SIG-M5 (cell line): ENCODE data around the gene ZNF385B.

ENCODE experiments used
- DNase-seq: peaks from one replicate; lab custom pipeline; 2025; lab: John Stamatoyannopoulos, UW

The ZNF385B gene

GRCh38 chr2:179554639-179555386, 306.6 kb downstream of the ZNF385B start:
- no peak for DNase-seq

- DNase-seq = no peak
Observed at GRCh38 chr2:179553382-179553781, 308.0 kb downstream of the ZNF385B start.

DNA sequence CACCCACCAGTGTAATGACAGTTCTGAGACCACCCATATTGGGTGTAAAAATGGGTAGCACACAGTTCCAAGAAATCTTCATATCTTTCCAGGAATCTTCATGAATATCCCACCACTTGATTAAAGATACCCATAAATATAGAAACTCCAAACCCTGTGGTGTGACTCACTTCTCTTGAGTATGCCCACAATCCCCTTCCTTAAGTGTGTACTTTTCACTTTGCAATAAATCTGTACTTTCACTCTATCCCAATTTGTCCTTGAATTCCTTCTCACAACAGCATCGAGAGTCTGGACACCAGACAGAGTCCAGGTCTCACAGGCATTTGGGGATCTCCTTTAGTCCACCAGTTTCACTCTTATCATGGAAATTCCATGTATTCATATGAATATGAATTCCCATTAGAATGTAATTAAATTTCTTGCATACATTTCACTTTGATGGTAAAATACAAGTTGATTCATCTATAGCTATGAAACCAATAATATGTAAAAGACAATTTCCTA, 309.8 kb downstream of the ZNF385B start:
- no peak for DNase-seq

GRCh38 chr2:179550849-179551248, 310.6 kb downstream of the ZNF385B start:
- no peak for DNase-seq

GRCh38 chr2:179550214-179550613, 311.2 kb downstream of the ZNF385B start:
- DNase-seq = no peak

DNA sequence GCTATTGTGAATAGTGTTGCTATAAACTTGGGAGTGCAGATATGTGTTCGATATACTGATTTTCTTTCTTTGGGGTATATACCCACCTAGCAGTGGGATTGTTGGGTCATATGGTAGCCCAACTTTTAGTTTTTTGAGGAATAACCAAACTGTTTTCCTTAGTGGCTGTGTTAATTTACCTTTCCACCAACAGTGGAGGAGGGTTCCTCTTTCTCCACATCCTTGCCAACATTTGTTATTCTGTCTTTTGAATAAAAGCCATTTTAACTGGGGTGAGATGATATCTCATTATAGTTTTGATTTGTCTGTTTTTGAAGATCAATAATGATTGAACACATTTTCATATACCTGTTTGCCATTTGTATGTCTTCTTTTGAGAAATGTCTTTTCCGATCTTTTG, 314.8 kb downstream of the ZNF385B start:
- no peak for DNase-seq

DNA sequence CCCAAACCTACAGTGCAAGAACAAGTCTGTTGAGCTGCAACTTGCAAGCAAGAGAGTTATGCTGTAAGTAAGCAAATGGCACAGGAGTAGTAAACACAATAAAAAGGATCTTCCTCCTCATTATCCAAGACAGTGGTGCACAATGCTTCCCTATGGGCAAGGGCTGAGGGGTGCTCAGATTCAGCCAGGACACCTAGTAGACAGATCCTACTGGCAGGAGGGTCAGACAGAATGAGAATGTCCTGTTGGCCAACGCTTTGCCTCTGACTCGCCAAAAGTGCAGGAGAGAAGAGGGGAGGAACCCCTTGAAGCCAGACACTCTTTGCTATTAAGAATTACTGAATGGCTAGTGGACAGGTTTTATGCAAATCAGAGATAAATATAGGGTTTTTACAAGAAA, 316.4 kb downstream of the ZNF385B start:
- DNase-seq = no peak

DNA sequence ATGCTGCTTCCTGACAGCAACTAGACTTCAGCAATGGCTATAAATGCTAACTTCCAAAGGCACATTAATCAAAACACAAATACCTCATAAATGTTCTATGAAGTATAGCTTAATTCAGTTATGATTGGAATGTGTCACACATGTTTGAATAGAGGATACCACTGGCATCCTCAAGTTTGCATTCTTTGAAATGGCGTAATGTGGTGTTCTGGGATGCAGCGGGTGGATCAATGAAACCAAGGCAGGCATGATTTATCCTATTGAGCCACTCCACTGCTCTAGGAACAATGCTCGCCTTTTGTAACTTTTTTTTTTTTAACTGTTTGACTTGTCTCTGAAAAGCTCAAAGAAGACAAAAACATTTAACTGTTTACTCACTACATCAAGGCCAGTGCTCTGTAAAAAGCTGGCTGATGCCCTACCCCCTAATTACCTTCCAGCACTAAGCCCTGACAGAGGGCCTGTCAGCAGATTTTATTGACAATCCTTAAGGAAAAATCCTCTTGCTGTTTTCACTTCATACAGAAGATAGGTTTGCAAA, 318.0 kb downstream of the ZNF385B start:
- no peak for DNase-seq

GRCh38 chr2:179541586-179541985, 319.8 kb downstream of the ZNF385B start:
- DNase-seq = no peak

DNA sequence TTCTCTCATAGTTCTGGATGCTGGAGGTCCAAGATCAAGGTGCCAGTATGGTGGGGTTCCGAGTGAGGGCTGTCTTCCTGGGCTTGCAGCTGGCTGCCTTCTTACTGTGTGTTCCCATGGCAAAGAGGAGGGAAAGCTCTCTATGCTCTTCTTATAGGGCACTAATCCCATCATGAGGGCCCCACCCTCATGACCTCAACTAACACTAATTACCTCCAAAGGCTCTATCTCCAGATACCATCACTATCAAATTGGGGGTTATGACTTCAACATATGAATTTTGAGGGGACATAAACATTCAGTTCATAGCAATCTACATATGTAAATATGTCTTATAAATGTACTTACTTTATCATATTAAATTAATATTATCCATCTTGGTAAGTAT, 322.3 kb downstream of the ZNF385B start:
- no peak for DNase-seq

DNA sequence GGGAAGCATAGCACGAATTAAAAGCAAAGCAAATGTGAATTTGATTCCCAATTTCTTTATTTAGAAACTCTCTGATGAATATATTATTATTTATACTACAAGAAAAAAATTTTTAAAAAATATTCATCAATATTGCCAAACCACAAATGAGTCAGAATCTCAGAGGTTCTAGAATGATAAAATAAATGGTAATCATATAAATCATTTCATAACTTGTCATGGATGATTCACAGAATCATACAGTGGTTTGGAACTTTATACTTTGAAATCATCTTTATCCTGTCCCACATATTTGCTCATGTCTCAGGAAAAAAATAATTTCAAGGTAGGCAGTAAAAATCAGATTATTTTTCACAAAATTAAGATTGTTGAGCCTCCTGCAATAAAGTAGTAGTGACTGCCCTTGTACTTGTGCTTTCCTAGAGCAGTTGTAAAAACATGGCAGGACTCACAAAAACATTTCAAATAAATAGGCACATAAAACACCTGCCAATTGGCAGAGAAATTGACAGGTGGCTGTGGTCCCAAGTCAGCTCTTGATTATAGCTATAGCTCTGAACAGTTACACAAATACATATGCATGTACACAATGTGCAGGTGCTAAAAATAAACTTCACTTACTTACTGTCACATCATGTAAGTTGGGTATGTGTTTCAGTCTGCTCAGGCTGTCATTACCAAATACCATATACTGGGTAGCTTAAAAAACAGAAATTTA, 322.8 kb downstream of the ZNF385B start:
- no peak for DNase-seq

DNA sequence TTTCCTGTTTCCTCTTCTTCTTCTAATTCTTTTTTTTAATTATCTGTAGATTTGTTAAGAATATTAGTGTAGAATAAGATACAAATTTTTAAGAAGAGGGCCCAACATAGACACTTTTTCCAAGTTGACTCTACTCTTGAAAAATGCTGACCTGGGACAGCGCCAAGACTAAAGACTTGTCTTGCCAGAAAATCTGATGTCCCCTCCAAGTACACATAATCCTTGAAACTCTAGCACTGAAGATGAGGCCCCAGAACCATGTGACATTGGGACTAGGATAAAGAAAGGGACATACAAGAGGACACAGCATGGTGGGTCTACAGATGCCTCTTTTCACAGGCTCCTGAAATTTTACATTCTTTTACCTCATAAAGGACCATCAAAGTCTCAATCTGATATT, 325.2 kb downstream of the ZNF385B start:
- DNase-seq = no peak

DNA sequence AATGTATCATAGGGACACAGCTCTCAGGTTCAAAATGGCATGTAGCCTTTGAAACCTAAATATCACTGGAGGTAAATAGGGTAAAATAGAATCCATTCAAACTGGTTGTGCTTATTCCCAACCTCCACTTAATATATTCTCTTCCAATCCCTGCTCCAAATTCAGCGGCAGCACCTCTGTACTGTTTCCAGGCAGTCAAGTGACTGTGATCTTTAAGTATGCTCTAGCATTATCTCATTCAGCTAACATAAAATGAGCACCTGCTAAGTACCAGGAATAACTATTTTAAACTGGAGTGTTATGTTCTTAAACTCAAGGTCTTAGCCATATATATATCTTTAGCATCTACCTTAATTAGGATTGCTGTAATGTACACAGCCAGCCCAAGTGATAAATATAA, 327.5 kb downstream of the ZNF385B start:
- DNase-seq = no peak

DNA sequence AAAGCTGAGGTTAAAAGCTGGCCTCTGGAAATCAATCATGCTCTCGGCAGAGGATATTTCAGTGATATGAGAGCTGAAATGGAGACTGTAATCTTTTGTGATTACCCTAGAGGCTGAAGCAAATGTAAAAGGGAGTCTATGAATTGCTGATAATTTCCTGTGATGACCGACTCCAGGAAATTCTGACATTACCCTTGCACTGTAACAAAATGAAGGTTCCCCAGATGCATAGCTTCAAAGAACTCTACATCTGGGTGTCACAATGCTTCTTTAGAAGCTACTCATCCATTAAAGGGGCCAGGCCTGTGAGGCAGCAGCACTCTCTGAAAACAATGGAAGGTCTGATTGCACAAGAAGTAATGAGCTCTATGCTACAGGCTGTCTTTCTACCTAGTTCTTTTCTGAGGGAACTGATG, 328.5 kb downstream of the ZNF385B start:
- no peak for DNase-seq

GRCh38 chr2:179528576-179529069, 332.8 kb downstream of the ZNF385B start:
- no peak for DNase-seq

DNA sequence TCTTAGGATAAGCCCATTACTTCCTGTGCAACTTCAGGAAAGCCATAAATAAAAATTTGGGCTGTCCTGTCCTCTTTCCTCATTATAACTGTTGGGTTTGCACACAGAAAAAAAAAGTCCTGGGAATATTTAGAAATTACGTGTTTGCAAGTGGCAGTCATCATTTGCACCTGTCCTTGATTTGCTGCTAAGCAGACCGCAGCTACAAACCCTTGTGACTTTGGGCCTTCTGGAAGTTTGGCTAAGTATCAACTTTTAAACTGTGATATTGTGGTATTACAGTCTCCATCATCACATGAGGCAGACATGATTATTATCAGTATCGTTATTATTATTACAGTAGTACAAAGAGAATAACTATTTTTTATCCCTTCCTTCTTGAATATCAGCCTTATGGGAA, 336.1 kb downstream of the ZNF385B start:
- no peak for DNase-seq

- no peak for DNase-seq
Observed at GRCh38 chr2:179524809-179525339, 336.5 kb downstream of the ZNF385B start.

- DNase-seq = no peak
Observed at GRCh38 chr2:179521944-179522343, 339.5 kb downstream of the ZNF385B start.

DNA sequence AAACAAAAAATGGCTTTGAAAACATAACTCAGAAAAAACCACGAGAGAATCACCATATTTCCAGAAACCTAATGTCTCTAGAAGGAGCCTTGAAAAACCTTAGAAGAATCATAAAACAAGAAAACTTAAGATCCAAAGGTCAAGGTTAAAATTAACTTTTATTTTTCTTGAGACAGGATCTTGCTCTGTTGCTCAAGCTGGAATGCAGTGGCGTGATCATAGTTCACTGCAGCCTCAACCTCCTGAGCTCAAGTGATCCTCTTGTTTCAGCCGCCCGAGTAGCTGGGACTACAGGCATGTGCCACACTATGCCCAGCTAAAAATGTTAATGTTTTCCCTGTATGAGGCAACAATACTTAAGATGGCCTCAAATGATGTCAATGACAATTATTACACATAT, 342.6 kb downstream of the ZNF385B start:
- no peak for DNase-seq

- DNase-seq = no peak
Observed at GRCh38 chr2:179513181-179513580, 348.2 kb downstream of the ZNF385B start.

GRCh38 chr2:179512281-179513035, 349.0 kb downstream of the ZNF385B start:
- DNase-seq = no peak
